Endothelial cell of umbilical vein (primary cell): ENCODE results near the gene TNFSF9. TPM values are rescaled to one million over a fixed set of nuclear protein-coding genes. Genes with fewer than 3 reads are reported as not detected.

Experiments
- BruUV-seq: library from RNA; stranded (reverse); fragments of 400-500 nt; replicated peaks from 2 replicates; lab custom pipeline; 2021; lab: Mats Ljungman, UMichigan
- CTCF ChIA-PET: fragments of 300-600, 350-600 bp; sonication (Branson Sonifier 250); formaldehyde crosslinking; loops from one replicate; lab custom pipeline; 2021; ENCODE audit warnings: antibody characterized with exemption, inconsistent platforms; lab: Charles Lee
- POLR2A ChIA-PET: fragments of 300-600, 350-600 bp; sonication (Branson Sonifier 250); formaldehyde crosslinking; loops from one replicate; lab custom pipeline; 2021; ENCODE audit warnings: antibody characterized with exemption, inconsistent platforms; lab: Charles Lee
- DNase-seq: peaks from one replicate; pipeline ENCODE4 v3.0.0-alpha.2; 2011; ENCODE audit warnings: low read depth, low spot score
- FAIRE-seq: peaks from 2 replicates; lab custom pipeline; 2011; peaks lifted over from hg19 to GRCh38; lab: Jason Lieb, UNC
- H2AFZ ChIP-seq: 2 replicates; pipeline ENCODE4 v1.6.0; 2012; ENCODE audit warnings: low read depth, low read length, control low read depth, inconsistent platforms
- H3K27ac ChIP-seq: 2 replicates; pipeline ENCODE4 v1.5.1; 2011; ENCODE audit warnings: low read depth, mild to moderate bottlenecking, control low read depth, low read length, moderate library complexity; ENCODE audit not compliant: insufficient read depth
- H3K27me3 ChIP-seq, 2 experiments: 2 replicates each; pipeline versions ENCODE4 v1.6.0 to v1.6.1; 2011; ENCODE audit warnings: low read length in 2 of 2, mixed read lengths in 1 of 2; ENCODE audit not compliant: control insufficient read depth in 2 of 2, insufficient read depth in 2 of 2
- H3K36me3 ChIP-seq, 2 experiments: 2 replicates in 1 of 2; 3 replicates in 1 of 2; pipeline ENCODE4 v1.5.1; 2011; ENCODE audit warnings: low read length in 2 of 2, mild to moderate bottlenecking in 1 of 2, moderate library complexity in 1 of 2; ENCODE audit not compliant: control insufficient read depth in 2 of 2, insufficient read depth in 2 of 2; ENCODE audit errors: extremely low read depth in 1 of 2
- H3K4me1 ChIP-seq: 3 replicates; pipeline ENCODE4 v1.5.1; 2011; ENCODE audit warnings: mild to moderate bottlenecking, low read length; ENCODE audit not compliant: control insufficient read depth, insufficient read depth; ENCODE audit errors: extremely low read depth
- H3K4me2 ChIP-seq: 2 replicates; pipeline ENCODE4 v1.6.1; 2011; ENCODE audit warnings: low read length, control low read depth, mixed read lengths; ENCODE audit not compliant: insufficient read depth
- H3K4me3 ChIP-seq, 3 experiments: fragments of 200-600 bp in 1 of 3; sonication (generic), shearing (Covaris generic) in 1 of 3; replicated peaks in 1 of 3; 2 replicates each; pipeline ENCODE4 v1.5.1; 2011 to 2016; ENCODE audit warnings: control low read depth in 3 of 3, low read length in 3 of 3, mild to moderate bottlenecking in 2 of 3, inconsistent platforms in 1 of 3, low read depth in 1 of 3, moderate library complexity in 1 of 3; ENCODE audit not compliant: insufficient read depth in 1 of 3
- H3K79me2 ChIP-seq: 2 replicates; pipeline ENCODE4 v1.6.0; 2012; ENCODE audit warnings: low read length, inconsistent platforms; ENCODE audit not compliant: control insufficient read depth, insufficient read depth
- H3K9ac ChIP-seq: replicated peaks from 2 replicates; pipeline ENCODE3; 2011; ENCODE audit warnings: low read length, control low read depth; ENCODE audit not compliant: insufficient read depth; ENCODE audit errors: extremely low read depth
- H3K9me1 ChIP-seq: replicated peaks from 3 replicates; pipeline ENCODE4 v1.6.0; 2011; ENCODE audit warnings: mild to moderate bottlenecking, low read length; ENCODE audit not compliant: control insufficient read depth, insufficient read depth; ENCODE audit errors: extremely low read depth
- H3K9me3 ChIP-seq: replicated peaks from 2 replicates; pipeline ENCODE4 v1.5.1; 2012; ENCODE audit warnings: low read length, inconsistent platforms; ENCODE audit not compliant: control insufficient read depth, insufficient read depth
- H4K20me1 ChIP-seq: replicated peaks from 2 replicates; pipeline ENCODE3; 2011; ENCODE audit warnings: mild to moderate bottlenecking, low read length; ENCODE audit not compliant: control insufficient read depth, insufficient read depth; ENCODE audit errors: extremely low read depth
- EZH2 ChIP-seq: IDR thresholded peaks from 2 replicates; pipeline ENCODE4 v1.6.1; 2012; ENCODE audit warnings: borderline replicate concordance, low read depth, mild to moderate bottlenecking, moderate library complexity, low read length, inconsistent platforms; ENCODE audit not compliant: severe bottlenecking
- GATA2 ChIP-seq: IDR thresholded peaks from 2 replicates; pipeline ENCODE4 v1.7.0; 2011; ENCODE audit warnings: low read depth, mild to moderate bottlenecking, moderate library complexity, mixed read lengths, low read length; ENCODE audit not compliant: insufficient read length, insufficient read depth
- JUN ChIP-seq: IDR thresholded peaks from 2 replicates; pipeline ENCODE4 v1.6.1; 2011; ENCODE audit warnings: borderline replicate concordance, low read depth; ENCODE audit not compliant: insufficient read length, insufficient read depth
- MYC ChIP-seq: IDR thresholded peaks from one replicate; pipeline ENCODE4 v1.6.1; 2011; ENCODE audit warnings: mild to moderate bottlenecking, low read depth, low read length
- POLR2A ChIP-seq: IDR thresholded peaks from 2 replicates; pipeline ENCODE4 v1.6.1; 2012; ENCODE audit warnings: low read depth, mild to moderate bottlenecking, control low read depth, low read length
- POLR2AphosphoS5 ChIP-seq: IDR thresholded peaks from 2 replicates; pipeline ENCODE4 v1.6.1; 2012; ENCODE audit warnings: low read depth, mild to moderate bottlenecking, control low read depth, low read length, moderate library complexity; ENCODE audit not compliant: insufficient read depth
- dilution Hi-C: fragments of 300-500 bp; cut with MboI; formaldehyde crosslinking; loops from one replicate; pipeline ENCODE4 v1.15.0; 2019; ENCODE audit warnings: low sequenced_read_pairs; ENCODE audit not compliant: extremely low pct_ligation_motif_present
- intact Hi-C: fragments of 100-400 bp; cut with micrococcal nuclease; formaldehyde crosslinking; loops from one replicate; pipeline ENCODE4 v1.10.0; 2022
- polyA plus RNA-seq, 4 experiments: library from polyadenylated mRNA; depleted of rRNA in 3 of 4; stranded (reverse) in 3 of 4; unstranded in 1 of 4; fragments of >200 nt; gene quantifications; 2 replicates each; pipeline versions ENCODE4 v1.2.1 to v1.2.3, GENCODE V29; 2011 to 2012; ENCODE audit warnings: missing spikeins in 1 of 4
- total RNA-seq: library from RNA; stranded (reverse); gene quantifications from 2 replicates; pipeline ENCODE4 v1.2.3, GENCODE V29; 2021
- TF ChIP-seq, protein P1 (sequence below): IDR thresholded peaks from 2 replicates; pipeline ENCODE4 v1.6.1; 2011; ENCODE audit not compliant: insufficient read depth, insufficient read length
- TF ChIP-seq, protein P2 (sequence below), 2 donors: IDR thresholded peaks; 1 replicate in 1 of 2; 2 replicates in 1 of 2; pipeline ENCODE4 v1.5.1; 2011; ENCODE audit warnings: low read length in 2 of 2, mild to moderate bottlenecking in 2 of 2, moderate library complexity in 2 of 2, control low read depth in 1 of 2, inconsistent platforms in 1 of 2, low read depth in 1 of 2; ENCODE audit not compliant: insufficient read depth in 1 of 2; ENCODE audit errors: extremely low read depth in 1 of 2

TNFSF9 gene
- total and polyA plus RNA-seq, 2 donors (not counting 3 experiments of a cell fraction or from before 2014, with no cell fraction given) = 0.52 to 0.53 TPM

DNA sequence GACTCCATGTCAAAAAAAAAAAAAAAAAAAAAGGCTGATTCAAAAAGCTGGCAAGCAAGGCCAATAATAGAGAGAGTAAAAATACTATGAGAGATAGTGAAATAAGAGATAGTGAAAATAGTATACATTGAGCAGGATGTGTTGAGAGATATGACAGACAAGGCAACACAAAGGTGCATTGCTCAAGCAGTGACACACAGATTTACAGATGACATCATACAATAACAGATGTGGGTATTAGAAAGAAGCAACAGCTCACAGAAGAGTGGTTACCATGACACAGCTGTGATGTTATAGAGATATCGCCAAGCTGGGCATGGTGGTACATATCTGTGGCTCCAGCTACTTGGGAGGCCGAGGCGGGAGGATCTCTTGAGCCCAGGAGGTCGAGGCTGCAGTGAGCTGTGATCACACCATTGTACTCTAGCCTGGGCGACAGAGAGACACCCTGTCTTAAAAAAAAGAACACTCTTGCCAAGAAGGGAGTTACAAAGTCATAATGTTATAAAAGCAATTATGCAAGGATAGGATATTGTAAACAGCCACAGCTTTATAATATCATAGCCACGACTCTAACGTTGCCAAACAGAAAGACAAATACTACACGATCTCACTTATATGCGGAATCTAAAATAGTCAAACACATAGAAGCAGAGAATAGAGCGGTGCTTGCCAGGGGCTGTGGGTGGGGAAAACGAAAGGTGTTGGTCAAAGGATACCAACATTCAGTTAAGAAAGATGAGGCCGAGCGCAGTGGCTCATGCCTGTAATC lies 10.3 kb downstream of the TNFSF9 start:
- TF ChIP-seq, protein P1, sequence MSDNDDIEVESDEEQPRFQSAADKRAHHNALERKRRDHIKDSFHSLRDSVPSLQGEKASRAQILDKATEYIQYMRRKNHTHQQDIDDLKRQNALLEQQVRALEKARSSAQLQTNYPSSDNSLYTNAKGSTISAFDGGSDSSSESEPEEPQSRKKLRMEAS = no peak
- TF ChIP-seq POLR2AphosphoS5 = no peak
- peak; percentile 7 for TF ChIP-seq JUN
- TF ChIP-seq GATA2 = no peak
- TF ChIP-seq, protein P2, sequence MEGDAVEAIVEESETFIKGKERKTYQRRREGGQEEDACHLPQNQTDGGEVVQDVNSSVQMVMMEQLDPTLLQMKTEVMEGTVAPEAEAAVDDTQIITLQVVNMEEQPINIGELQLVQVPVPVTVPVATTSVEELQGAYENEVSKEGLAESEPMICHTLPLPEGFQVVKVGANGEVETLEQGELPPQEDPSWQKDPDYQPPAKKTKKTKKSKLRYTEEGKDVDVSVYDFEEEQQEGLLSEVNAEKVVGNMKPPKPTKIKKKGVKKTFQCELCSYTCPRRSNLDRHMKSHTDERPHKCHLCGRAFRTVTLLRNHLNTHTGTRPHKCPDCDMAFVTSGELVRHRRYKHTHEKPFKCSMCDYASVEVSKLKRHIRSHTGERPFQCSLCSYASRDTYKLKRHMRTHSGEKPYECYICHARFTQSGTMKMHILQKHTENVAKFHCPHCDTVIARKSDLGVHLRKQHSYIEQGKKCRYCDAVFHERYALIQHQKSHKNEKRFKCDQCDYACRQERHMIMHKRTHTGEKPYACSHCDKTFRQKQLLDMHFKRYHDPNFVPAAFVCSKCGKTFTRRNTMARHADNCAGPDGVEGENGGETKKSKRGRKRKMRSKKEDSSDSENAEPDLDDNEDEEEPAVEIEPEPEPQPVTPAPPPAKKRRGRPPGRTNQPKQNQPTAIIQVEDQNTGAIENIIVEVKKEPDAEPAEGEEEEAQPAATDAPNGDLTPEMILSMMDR (IDR thresholded peaks at IDR 0.05; ENCODE audit: extremely low read depth in 1 of 2, insufficient read depth in 1 of 2, low read depth in 1 of 2, low read length in 2 of 2) = no peak
- no peak for TF ChIP-seq EZH2
- TF ChIP-seq POLR2A = no peak
- TF ChIP-seq MYC = no peak
- ChIA-PET CTCF (no interaction called here), POLR2A (no interaction called here)
- FAIRE-seq (no peak), DNase-seq (no peak)
- Histone ChIP-seq H3K36me3 (no peaks in the 10 kb centered on the region), H3K79me2 (no peaks in the 10 kb centered on the region), H3K4me2 (no peak overlapping the region), H3K9ac (no peak overlapping the region), H3K4me1 (no peaks in the 10 kb centered on the region), H3K9me1 (no peaks in the 10 kb centered on the region), H3K9me3 (no peaks in the 10 kb centered on the region), H3K4me3 (no peak overlapping the region), H3K27ac (no peak overlapping the region), H3K27me3 (no peaks in the 10 kb centered on the region), H4K20me1 (no peaks in the 10 kb centered on the region), H2AFZ (no peak overlapping the region)
- intact Hi-C loops (no loop called here), dilution Hi-C loops (no loop called here)
- no TSS peak for BruUV-seq
